Aorta (tissue), 5 donors: ENCODE data around the gene DNAJB12. TPM values are rescaled to one million over a fixed set of nuclear protein-coding genes. Genes with fewer than 3 reads are reported as not detected.
A peak's percentile ranks its signal among the peaks of the same experiment; 100 is the strongest.

Source experiments
- ATAC-seq: fragments of 200-7000 bp; cut with Tn5 transposase; one replicate; pipeline ENCODE4 v1.9.1; 2022; ENCODE audit warnings: moderate library complexity; ENCODE audit not compliant: low FRiP score
- DNase-seq, 2 donors: peaks; one replicate each; pipeline ENCODE4 v3.0.0-alpha.2; 2020
- H3K27ac ChIP-seq, 2 donors: one replicate each; pipeline ENCODE4 v1.5.1; 2013; ENCODE audit warnings: low read length in 2 of 2, mild to moderate bottlenecking in 2 of 2, moderate library complexity in 2 of 2, control low read depth in 1 of 2, inconsistent platforms in 1 of 2, low read depth in 1 of 2
- H3K27me3 ChIP-seq, 2 donors: one replicate each; pipeline ENCODE4 v1.6.1; 2013; ENCODE audit warnings: control low read depth in 1 of 2, low read length in 1 of 2, mild to moderate bottlenecking in 1 of 2, moderate library complexity in 1 of 2; ENCODE audit not compliant: insufficient read depth in 2 of 2, control insufficient read depth in 1 of 2
- H3K36me3 ChIP-seq, 2 donors: one replicate each; pipeline ENCODE4 v1.6.1; 2013; ENCODE audit warnings: control low read depth in 1 of 2, low read length in 1 of 2, mild to moderate bottlenecking in 1 of 2; ENCODE audit not compliant: insufficient read depth in 2 of 2, control insufficient read depth in 1 of 2
- H3K4me1 ChIP-seq, 2 donors: one replicate each; pipeline ENCODE4 v1.6.1; 2013; ENCODE audit warnings: low read length in 2 of 2, control low read depth in 1 of 2, mild to moderate bottlenecking in 1 of 2, moderate library complexity in 1 of 2; ENCODE audit not compliant: insufficient read depth in 2 of 2, control insufficient read depth in 1 of 2
- H3K4me3 ChIP-seq, 2 donors: one replicate each; pipeline ENCODE4 v1.5.1; 2013; ENCODE audit warnings: low read length in 2 of 2, control low read depth in 1 of 2, mild to moderate bottlenecking in 1 of 2
- H3K9me3 ChIP-seq: one replicate; pipeline ENCODE4 v1.6.1; 2013; ENCODE audit warnings: mild to moderate bottlenecking, low read length; ENCODE audit not compliant: control insufficient read depth
- WGBS, 2 donors: extraction: QIAGEN DNeasy Blood & Tissue Kit; methylation state at CpG; one replicate each; pipeline ENCODE4 v1.1.7; 2013; 5-methylcytosine and 5-hydroxymethylcytosine counted together
- intact Hi-C, 2 donors: fragments of 100-400 bp; cut with DNase I; formaldehyde crosslinking; loops; one replicate each; pipeline versions ENCODE4 v1.14.2 to v1.15.0; 2022
- polyA plus RNA-seq, 2 donors: library from polyadenylated mRNA; stranded (reverse); fragments of 200-250 nt; gene quantifications; one replicate each; pipeline ENCODE4 v1.2.3, GENCODE V29; 2013
- total RNA-seq, 2 donors: library from RNA; stranded (reverse); fragmentation: NEBNext Ultra II Directional; extraction: Animal tissue kit (Norgen Biotek cat#: 25700); gene quantifications; one replicate each; pipeline ENCODE4 v1.2.1, GENCODE V29; 2021
- donor health status: healthy with polysubstance abuse.
- donor health status: Bipolar disorder and iron deficiency.
- donor health status: DM: no; HTN: no; CAD: no.
- donor health status: DM: no; HTN: no; CAD: no.
- donor health status: DM: yes; HTN: yes; CAD: no.

Gene DNAJB12
- total and polyA plus RNA-seq, 4 donors = 12.0 to 34.7 (median 31.7) TPM

DNA sequence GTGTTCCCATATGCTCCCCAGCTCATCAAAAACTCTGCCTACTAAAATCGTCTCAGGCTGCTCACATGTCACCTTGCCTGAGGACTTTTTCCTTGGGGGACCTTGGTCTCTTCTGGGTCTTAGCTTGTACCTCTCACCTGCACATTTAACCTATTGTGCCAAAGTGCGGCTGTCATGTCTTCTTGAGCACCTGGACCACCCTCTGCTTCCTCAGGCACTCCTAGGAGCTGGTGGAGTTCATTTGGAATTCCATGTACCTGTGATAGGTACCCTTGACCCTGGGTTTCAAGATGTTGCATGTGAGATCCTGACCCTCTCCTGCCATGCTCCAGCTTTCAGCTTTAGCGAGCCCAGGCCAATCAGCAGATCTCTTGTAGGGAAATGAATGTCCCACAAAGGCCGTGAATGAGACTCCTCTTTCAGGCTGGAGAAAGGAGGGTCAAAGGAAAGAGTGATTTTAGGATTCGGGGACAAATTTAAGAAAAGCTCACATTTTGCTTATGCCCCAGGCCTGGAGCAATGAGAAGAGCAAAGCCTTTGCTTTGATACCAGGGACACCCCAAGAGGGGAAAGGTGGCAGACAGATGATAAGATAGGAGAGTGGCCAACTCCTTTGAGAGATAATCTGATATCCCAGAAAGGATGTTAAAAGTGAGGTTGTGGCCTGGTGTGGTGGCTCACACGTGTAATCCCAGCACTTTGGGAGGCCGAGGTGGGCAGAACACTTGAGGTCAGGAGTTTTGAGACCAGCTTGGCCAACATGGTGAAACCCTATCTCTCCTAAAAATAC is 10.6 kb upstream of the DNAJB12 start:
- Histone ChIP-seq H3K4me3 (no peak overlapping the region), H3K9me3 (no peaks in the 10 kb centered on the region), H3K4me1 (no peaks in the 10 kb centered on the region), H3K27ac (peak overlapping the region in 1 of 2 donors; percentile 17), H3K36me3 (peaks cover 0 to 1% of the 10 kb centered on the region in 2 donors), H3K27me3 (no peaks in the 10 kb centered on the region)
- ATAC-seq (no peak), DNase-seq (peak in 1 of 2 donors; percentile 7)
- intact Hi-C loops = loop anchor here (2.0 to 10.0 kb wide), 6 partner anchors 328 to 510 kb away; partner anchors contain the start of gene MCU (in 2 of the 2)
- 85 to 89% methylated on average over 7 of the region's 7 CpGs for WGBS, 2 donors

DNA sequence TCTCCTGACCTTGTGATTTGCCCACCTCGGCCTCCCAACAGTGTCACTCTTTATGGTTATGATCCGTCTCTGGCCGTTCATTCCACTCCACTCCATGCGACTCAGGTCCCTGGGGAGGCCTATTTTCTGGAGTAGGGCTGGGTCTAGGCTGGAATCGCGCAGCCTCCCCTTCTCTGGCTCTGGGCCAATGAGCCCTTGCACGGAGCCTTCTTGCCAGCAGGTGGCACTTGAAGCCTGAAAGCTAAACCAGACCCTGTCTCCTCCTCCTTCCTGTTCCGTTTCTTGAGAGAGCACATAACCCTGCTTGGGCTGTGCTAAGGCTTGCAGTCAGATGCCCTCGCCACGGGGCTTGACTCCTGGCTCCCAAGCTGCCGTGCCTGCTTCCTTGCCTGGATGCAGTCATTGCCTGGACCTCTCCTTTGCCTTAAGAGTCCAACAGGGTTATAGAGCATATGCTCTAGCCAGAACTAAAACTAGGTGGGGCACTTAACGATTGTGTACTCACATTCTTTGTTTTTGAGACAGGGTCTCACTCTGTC is 9.6 kb upstream of the DNAJB12 start:
- H3K36me3 ChIP-seq = peaks cover 0 to 1% of the 10 kb centered on the region in 2 donors
- H3K4me3 ChIP-seq = no peak overlapping the region
- H3K27ac ChIP-seq = peak overlapping the region in 1 of 2 donors; percentile 35
- peak; percentile 94 for ATAC-seq
- no peaks in the 10 kb centered on the region for H3K27me3 ChIP-seq
- DNase-seq = peak; percentile 92 to 96
- intact Hi-C loops = loop anchor here (2.0 to 10.0 kb wide), 5 partner anchors 328 to 510 kb away; partner anchors contain the start of gene MCU (in 2 of the 2)
- H3K4me1 ChIP-seq = no peaks in the 10 kb centered on the region
- no peaks in the 10 kb centered on the region for H3K9me3 ChIP-seq
- 2 to 3% methylated on average over 12 of the region's 12 CpGs for WGBS, 2 donors

DNA sequence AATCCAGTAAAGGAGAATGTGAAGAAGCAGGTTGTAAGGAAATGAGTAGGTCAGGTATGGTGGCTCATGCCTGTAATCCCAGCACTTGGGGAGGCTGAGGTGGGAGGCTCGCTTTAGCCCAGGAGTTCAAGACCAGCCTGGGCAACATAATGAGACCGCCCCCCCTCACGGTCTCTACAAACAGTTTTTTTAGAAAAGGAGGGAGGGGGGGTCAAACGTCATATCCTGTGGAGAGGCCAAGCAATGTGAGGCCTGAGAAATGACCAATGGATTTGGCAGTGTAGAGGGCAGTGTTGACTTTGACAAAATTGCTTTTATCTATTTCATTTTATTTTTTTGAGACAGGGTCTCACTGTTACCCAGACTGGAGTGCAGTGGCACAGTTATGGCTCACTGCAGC is 2.3 kb upstream of the DNAJB12 start:
- no peak overlapping the region for H3K27ac ChIP-seq
- WGBS, 2 donors = 62% methylated on average over 4 of the region's 4 CpGs
- intact Hi-C loops = loop anchor here in 1 of 2 donors (10.0 kb wide), 1 partner anchor 268 kb away; the partner anchor contains the start of gene MICU1
- H3K9me3 ChIP-seq = no peaks in the 10 kb centered on the region
- no peak overlapping the region for H3K4me3 ChIP-seq
- ATAC-seq (no peak), DNase-seq (peak in 1 of 2 donors; percentile 22)
- H3K36me3 ChIP-seq = no peaks in the 10 kb centered on the region
- no peaks in the 10 kb centered on the region for H3K27me3 ChIP-seq
- H3K4me1 ChIP-seq = peaks cover 0 to 2% of the 10 kb centered on the region in 2 donors

DNA sequence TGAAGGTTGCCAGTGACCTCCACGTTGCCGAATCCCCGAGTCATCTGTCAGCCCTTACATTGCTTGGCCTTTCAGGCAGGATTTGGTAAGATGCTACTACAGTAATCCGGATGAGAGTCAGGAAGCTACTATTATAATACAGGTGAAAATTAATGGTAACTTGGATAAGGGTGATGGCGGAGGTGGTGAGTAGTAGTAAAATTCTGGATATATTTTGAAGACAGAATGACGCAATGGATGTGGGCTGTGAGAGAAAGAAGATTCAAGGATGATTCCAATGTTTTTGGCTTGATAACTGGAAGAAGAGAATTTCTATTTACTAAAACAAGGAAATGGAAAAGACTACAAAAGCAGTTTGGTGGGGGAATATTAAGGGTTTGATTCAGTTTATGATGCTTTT is 1.4 kb upstream of the DNAJB12 start:
- Histone ChIP-seq H3K9me3 (no peaks in the 10 kb centered on the region), H3K27me3 (no peaks in the 10 kb centered on the region), H3K27ac (no peak overlapping the region), H3K4me3 (no peak overlapping the region), H3K36me3 (no peaks in the 10 kb centered on the region), H3K4me1 (peaks cover 0 to 2% of the 10 kb centered on the region in 2 donors)
- peak in 1 of 2 donors; percentile 9 for DNase-seq
- no peak for ATAC-seq
- intact Hi-C loops = loop anchor here in 1 of 2 donors (10.0 kb wide), 1 partner anchor 269 kb away; the partner anchor contains the start of gene MICU1
- 91 to 92% methylated on average over 6 of the region's 6 CpGs for WGBS, 2 donors

DNA sequence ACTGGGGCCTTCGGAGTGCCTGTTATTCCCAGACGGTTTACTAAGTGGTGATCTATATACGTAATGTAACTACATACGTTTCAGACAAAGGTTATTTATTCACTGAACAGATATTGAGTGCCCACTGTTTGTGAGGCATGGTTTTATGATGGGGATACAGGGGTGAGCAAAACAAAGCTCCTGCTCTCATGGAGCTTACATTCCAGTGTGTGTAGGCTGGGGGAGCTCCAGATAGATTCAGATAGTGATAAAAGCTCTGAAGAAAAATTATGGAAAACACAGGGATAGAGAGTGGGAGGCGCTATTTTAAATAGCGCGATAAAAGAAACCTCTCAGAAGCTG is 466 bp upstream of the DNAJB12 start:
- Histone ChIP-seq H3K36me3 (no peaks in the 10 kb centered on the region), H3K27ac (peak overlapping the region in 1 of 2 donors; percentile 52), H3K27me3 (no peaks in the 10 kb centered on the region), H3K4me1 (peaks cover 0 to 2% of the 10 kb centered on the region in 2 donors), H3K4me3 (peak overlapping the region in 1 of 2 donors; percentile 76), H3K9me3 (no peaks in the 10 kb centered on the region)
- intact Hi-C loops = loop anchor here in 1 of 2 donors (10.0 kb wide), 1 partner anchor 270 kb away; the partner anchor contains the start of gene MICU1
- DNase-seq (no peak), ATAC-seq (peak; percentile 1)
- WGBS, 2 donors = 17 to 25% methylated on average over 7 of the region's 7 CpGs

DNA sequence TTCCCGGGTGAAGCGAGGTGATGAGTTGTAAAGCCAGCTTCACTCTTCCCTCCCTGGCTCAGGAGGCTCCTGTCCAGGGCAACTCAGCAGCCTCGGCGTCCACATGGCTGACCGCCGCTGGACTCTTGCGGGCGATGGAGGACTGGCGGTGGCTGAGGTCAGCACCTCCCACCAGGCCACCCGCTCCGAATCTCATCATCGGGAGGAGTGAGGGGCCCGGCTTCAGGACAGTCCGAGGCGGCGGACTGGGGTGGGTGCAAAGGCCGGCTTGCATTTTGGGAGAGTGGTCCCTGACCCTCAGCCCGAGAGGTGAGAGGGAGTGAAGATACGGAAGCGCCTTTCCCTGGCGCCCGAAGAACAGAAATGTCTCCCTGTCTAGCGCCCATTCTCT is 759 bp downstream of the DNAJB12 start:
- peak; percentile 36 for ATAC-seq
- Histone ChIP-seq H3K36me3 (no peaks in the 10 kb centered on the region), H3K9me3 (no peaks in the 10 kb centered on the region), H3K27ac (peak overlapping the region in 1 of 2 donors; percentile 73), H3K4me3 (peak overlapping the region; percentile 70 to 76), H3K4me1 (peaks cover 0 to 2% of the 10 kb centered on the region in 2 donors), H3K27me3 (no peaks in the 10 kb centered on the region)
- 1% methylated on average over 23 of the region's 23 CpGs for WGBS, 2 donors
- intact Hi-C loops = loop anchor here in 1 of 2 donors (10.0 kb wide), 1 partner anchor 271 kb away; the partner anchor contains the start of gene MICU1
- peak; percentile 56 to 82 for DNase-seq

DNA sequence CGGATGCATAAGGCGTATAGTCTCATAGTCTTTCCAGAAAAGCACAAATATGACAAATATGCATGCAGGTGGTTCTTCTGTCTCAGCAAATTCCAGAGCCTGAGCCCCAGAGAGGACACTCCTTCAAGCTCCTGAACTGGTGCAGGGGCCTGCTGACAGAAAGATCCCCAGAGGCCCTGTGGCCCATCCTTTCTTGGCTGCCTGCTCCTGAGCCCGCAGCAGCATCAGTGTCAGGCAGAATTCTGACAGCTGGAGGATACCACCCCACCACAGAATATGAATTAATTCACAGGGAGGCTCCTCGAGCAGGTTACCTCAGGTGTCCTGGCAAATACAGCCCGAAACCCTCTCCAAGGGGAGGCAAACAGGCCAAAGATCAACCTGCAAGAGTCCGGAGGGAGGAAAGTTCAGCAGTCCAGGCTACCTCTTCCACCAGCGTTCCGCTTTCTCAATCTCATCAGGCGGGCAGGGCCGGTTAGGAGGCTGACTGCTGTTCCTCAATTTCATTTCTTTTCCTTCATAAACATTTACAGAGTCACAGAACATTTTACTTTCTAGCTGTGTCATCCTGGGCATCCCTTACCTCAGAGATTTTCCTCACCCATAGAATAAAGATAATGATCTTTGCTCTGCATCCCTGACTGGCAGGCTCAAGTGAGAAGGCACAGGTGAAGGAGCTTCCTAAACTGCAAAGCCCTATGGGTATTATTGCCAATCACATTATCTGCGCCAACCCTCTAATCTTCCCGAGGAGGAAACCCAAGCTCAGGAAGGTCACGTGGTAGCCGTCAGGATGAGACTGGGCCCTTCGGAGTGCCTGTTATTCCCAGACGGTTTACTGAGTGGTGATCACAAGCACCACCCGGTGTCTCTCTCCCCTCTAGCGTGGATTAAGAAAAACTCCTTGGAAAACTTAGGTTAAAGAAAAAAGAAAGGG is 1.4 kb downstream of the DNAJB12 start:
- intact Hi-C loops = loop anchor here in 1 of 2 donors (10.0 kb wide), 1 partner anchor 272 kb away; the partner anchor contains the start of gene MICU1
- no peak overlapping the region for H3K27ac ChIP-seq
- H3K27me3 ChIP-seq = no peaks in the 10 kb centered on the region
- H3K4me1 ChIP-seq = peaks cover 0 to 2% of the 10 kb centered on the region in 2 donors
- DNase-seq = peak in 1 of 2 donors; percentile 45
- H3K4me3 ChIP-seq = peak overlapping the region; percentile 70 to 76
- no peaks in the 10 kb centered on the region for H3K36me3 ChIP-seq
- ATAC-seq = no peak
- no peaks in the 10 kb centered on the region for H3K9me3 ChIP-seq
- 44 to 45% methylated on average over 18 of the region's 18 CpGs for WGBS, 2 donors

DNA sequence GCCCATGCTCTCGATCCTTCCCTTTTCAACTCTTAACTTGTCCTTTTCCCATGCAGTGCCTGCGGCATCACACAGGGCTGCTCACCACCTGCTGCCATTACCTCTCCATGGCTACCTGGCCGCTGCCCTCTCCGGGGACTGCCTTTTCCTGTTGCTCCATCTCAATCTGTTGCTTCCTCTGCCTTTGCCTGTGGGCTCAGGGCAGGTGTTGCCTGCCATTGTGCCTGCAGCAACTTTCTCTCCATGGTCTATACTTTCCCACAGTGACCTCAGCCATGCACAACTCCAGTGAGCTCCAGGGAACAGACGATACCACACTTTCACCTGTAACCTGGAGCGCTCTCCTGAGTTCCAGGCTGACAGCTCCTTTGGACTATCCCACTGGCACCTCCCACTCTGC is 3.2 kb downstream of the DNAJB12 start:
- H3K4me3 ChIP-seq = no peak overlapping the region
- H3K36me3 ChIP-seq = no peaks in the 10 kb centered on the region
- ATAC-seq (no peak), DNase-seq (no peak)
- H3K4me1 ChIP-seq = peaks cover 0 to 2% of the 10 kb centered on the region in 2 donors
- WGBS, 2 donors = 92 to 96% methylated on average over 6 of the region's 6 CpGs
- intact Hi-C loops = loop anchor here in 1 of 2 donors (10.0 kb wide), 1 partner anchor 273 kb away; the partner anchor contains the start of gene MICU1
- no peaks in the 10 kb centered on the region for H3K9me3 ChIP-seq
- no peaks in the 10 kb centered on the region for H3K27me3 ChIP-seq
- no peak overlapping the region for H3K27ac ChIP-seq
